ENCODE results near the gene CEACAM18. TPM values are rescaled to one million over a fixed set of nuclear protein-coding genes. Genes with fewer than 3 reads are reported as not detected.

CEACAM18 gene
- total and polyA plus RNA-seq, 4 donors = not detected

- TF ChIP-seq CTCF (IDR thresholded peaks at IDR 0.05; ENCODE audit: control extremely low read depth, extremely low read depth) = no peak
- Histone ChIP-seq H3K9ac (ENCODE audit: insufficient read depth in 1 of 2, low read length in 2 of 2) (no peak overlapping the region), H3K4me1 (ENCODE audit: control insufficient read depth in 5 of 5, insufficient read depth in 5 of 5, low read length in 5 of 5) (no peaks in the 10 kb centered on the region), H3K27ac (ENCODE audit: low read depth in 1 of 2, low read length in 1 of 2) (no peak overlapping the region), H3K27me3 (ENCODE audit: control insufficient read depth in 3 of 3, insufficient read depth in 3 of 3, low read length in 2 of 3) (peaks cover 0 to 2% (median 0%) of the 10 kb centered on the region in 3 donors), H3K9me3 (ENCODE audit: control insufficient read depth in 4 of 4, insufficient read depth in 3 of 4, low read length in 3 of 4) (peaks cover 0 to 8% (median 0%) of the 10 kb centered on the region in 4 donors), H3K36me3 (ENCODE audit: control insufficient read depth in 4 of 4, insufficient read depth in 4 of 4, low read length in 4 of 4) (no peaks in the 10 kb centered on the region), H3K4me3 (no peak overlapping the region)
- 41 to 56% methylated on average over 2 of the region's 2 CpGs for WGBS, 2 donors
- no peak for DNase-seq
- ATAC-seq (ENCODE audit: insufficient read depth, low FRiP score) = no peak
Observed at GRCh38 chr19:51489113-51489512, 10.8 kb downstream of the CEACAM18 start.

GRCh38 chr19:51490676-51491075, 12.3 kb downstream of the CEACAM18 start:
- ATAC-seq (ENCODE audit: insufficient read depth, low FRiP score) = no peak

GRCh38 chr19:51491586-51491985, 13.2 kb downstream of the CEACAM18 start:
- H3K9ac ChIP-seq (ENCODE audit: insufficient read depth in 1 of 2, low read length in 2 of 2) = no peak overlapping the region
- WGBS, 2 donors = 83 to 84% methylated on average over 7 of the region's 7 CpGs
- no peak for DNase-seq
- no peak overlapping the region for H3K4me3 ChIP-seq
- TF ChIP-seq CTCF (IDR thresholded peaks at IDR 0.05; ENCODE audit: control extremely low read depth, extremely low read depth) = no peak
- H3K36me3 ChIP-seq (ENCODE audit: control insufficient read depth in 4 of 4, insufficient read depth in 4 of 4, low read length in 4 of 4) = no peaks in the 10 kb centered on the region
- H3K9me3 ChIP-seq (ENCODE audit: control insufficient read depth in 4 of 4, insufficient read depth in 3 of 4, low read length in 3 of 4) = peaks cover 0 to 8% (median 0%) of the 10 kb centered on the region in 4 donors
- H3K27ac ChIP-seq (ENCODE audit: low read depth in 1 of 2, low read length in 1 of 2) = no peak overlapping the region
- no peak for ATAC-seq (ENCODE audit: insufficient read depth, low FRiP score)
- H3K4me1 ChIP-seq (ENCODE audit: control insufficient read depth in 5 of 5, insufficient read depth in 5 of 5, low read length in 5 of 5) = no peaks in the 10 kb centered on the region
- H3K27me3 ChIP-seq (ENCODE audit: control insufficient read depth in 3 of 3, insufficient read depth in 3 of 3, low read length in 2 of 3) = peaks cover 0 to 2% (median 0%) of the 10 kb centered on the region in 3 donors

More at GRCh38 chr19:51490676-51491075, 12.3 kb downstream of the CEACAM18 start:
- peaks cover 0 to 8% (median 0%) of the 10 kb centered on the region in 4 donors for H3K9me3 ChIP-seq (ENCODE audit: control insufficient read depth in 4 of 4, insufficient read depth in 3 of 4, low read length in 3 of 4)
- no peak for DNase-seq
- no peak overlapping the region for H3K4me3 ChIP-seq
- no peak for TF ChIP-seq CTCF (IDR thresholded peaks at IDR 0.05; ENCODE audit: control extremely low read depth, extremely low read depth)
- no peak overlapping the region for H3K9ac ChIP-seq (ENCODE audit: insufficient read depth in 1 of 2, low read length in 2 of 2)
- H3K36me3 ChIP-seq (ENCODE audit: control insufficient read depth in 4 of 4, insufficient read depth in 4 of 4, low read length in 4 of 4) = no peaks in the 10 kb centered on the region
- no peaks in the 10 kb centered on the region for H3K4me1 ChIP-seq (ENCODE audit: control insufficient read depth in 5 of 5, insufficient read depth in 5 of 5, low read length in 5 of 5)
- no peak overlapping the region for H3K27ac ChIP-seq (ENCODE audit: low read depth in 1 of 2, low read length in 1 of 2)
- 50 to 53% methylated on average over 14 of the region's 14 CpGs for WGBS, 2 donors
- peaks cover 0 to 2% (median 0%) of the 10 kb centered on the region in 3 donors for H3K27me3 ChIP-seq (ENCODE audit: control insufficient read depth in 3 of 3, insufficient read depth in 3 of 3, low read length in 2 of 3)

- H3K36me3 ChIP-seq (ENCODE audit: control insufficient read depth in 4 of 4, insufficient read depth in 4 of 4, low read length in 4 of 4) = no peaks in the 10 kb centered on the region
- peaks cover 0 to 8% (median 0%) of the 10 kb centered on the region in 4 donors for H3K9me3 ChIP-seq (ENCODE audit: control insufficient read depth in 4 of 4, insufficient read depth in 3 of 4, low read length in 3 of 4)
- no peak for TF ChIP-seq CTCF (IDR thresholded peaks at IDR 0.05; ENCODE audit: control extremely low read depth, extremely low read depth)
- no peak overlapping the region for H3K27ac ChIP-seq (ENCODE audit: low read depth in 1 of 2, low read length in 1 of 2)
- WGBS, 2 donors = 10 to 16% methylated on average over 2 of the region's 2 CpGs
- ATAC-seq (ENCODE audit: insufficient read depth, low FRiP score) (no peak), DNase-seq (no peak)
- no peak overlapping the region for H3K9ac ChIP-seq (ENCODE audit: insufficient read depth in 1 of 2, low read length in 2 of 2)
- H3K4me1 ChIP-seq (ENCODE audit: control insufficient read depth in 5 of 5, insufficient read depth in 5 of 5, low read length in 5 of 5) = no peaks in the 10 kb centered on the region
- peaks cover 0 to 2% (median 0%) of the 10 kb centered on the region in 3 donors for H3K27me3 ChIP-seq (ENCODE audit: control insufficient read depth in 3 of 3, insufficient read depth in 3 of 3, low read length in 2 of 3)
- H3K4me3 ChIP-seq = no peak overlapping the region
Observed at GRCh38 chr19:51493776-51494175, 15.4 kb downstream of the CEACAM18 start.
